Hematopoietic multipotent progenitor cell treated with erythropoietin and hydrocortisone succinate and interleukin-3 and kit ligand, for 8 days (in vitro differentiated cells): ENCODE measurements around the gene P2RX2.

ENCODE experiments used
- DNase-seq: peaks from one replicate; pipeline ENCODE4 v3.0.0-alpha.2; 2015

The P2RX2 gene

GRCh38 chr12:132604151-132604618, 14.4 kb upstream of the P2RX2 start:
- DNase-seq, result no peak

DNA sequence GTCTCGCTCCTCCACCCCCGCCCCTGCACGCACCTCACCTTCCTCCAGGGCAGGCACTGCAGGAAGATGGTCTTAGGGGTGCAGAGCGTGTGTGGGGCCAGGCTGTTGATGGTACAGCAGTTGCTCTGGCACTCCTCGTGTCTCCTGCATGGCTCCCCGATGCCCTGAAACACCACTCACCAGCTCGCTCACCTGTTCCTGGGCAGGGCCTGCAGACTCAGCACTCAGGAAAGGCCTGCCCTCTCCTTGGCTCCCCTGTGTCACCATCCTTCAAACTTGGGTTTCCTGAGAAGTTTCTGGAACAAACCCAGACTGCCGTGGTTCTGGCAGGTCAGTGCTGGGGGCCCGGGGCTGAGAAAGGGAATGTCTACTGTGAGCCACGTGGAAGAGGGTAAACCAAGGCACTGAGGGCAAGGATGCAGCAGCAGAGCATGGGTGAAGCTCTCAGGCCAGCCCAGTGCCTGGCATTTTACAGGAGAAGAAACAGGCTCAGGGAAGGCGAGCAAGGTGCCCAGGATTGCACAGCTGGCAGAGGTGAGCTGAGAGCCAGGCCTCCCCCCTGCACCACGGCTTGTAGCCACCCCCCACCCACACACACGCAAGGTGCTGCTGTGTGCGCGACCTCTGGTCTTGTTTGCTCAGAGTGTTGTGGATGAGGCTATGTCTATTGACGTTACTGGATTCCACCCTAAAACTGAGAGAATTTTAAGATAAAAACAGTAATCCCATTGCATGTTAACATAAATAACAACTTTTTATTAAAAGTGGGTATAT, 13.7 kb upstream of the P2RX2 start:
- no peak for DNase-seq

DNA sequence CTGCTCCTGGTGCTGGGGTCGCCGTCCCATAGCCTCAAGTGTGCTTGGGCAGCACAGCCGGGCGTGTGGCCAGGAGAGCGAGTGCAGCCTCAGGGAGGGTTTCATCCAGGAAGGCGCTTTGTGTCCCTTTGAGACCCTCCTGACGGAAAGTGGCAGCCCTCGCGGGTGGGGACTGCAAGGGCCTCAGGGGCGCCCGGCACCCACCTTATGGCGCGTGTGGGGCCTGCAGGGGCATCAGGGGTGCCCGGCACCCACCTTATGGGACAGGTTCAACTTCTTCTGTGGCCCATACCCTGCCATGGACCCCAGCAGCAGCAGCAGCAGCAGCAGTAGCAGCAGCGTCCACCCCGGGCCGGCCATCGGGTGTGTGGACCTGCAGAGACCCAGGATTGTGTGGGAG, 12.7 kb upstream of the P2RX2 start:
- DNase-seq, result no peak

- DNase-seq, result no peak
Measured at GRCh38 chr12:132606466-132606865, 12.1 kb upstream of the P2RX2 start.

DNA sequence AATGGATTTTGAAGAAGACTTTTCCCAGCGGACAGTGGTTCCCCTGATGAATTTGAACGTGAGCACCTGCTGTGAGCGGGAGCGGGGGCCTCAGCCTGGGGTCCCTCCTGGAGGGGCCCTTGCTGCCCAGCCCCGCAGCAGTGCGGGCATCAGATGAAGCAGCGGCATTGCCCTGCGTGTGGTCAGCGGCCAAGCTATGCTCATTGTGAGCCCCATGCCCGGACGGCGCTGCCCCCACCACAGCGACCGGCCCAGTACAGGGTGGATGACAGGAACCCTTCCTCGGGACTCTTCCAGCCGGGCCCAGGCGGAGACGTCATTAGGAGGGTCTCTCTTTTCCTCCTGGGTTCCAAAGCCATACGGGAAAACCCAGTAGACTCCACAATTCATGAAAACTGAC, 11.6 kb upstream of the P2RX2 start:
- no peak for DNase-seq

- no peak for DNase-seq
Measured at GRCh38 chr12:132608231-132609171, 10.1 kb upstream of the P2RX2 start.

DNA sequence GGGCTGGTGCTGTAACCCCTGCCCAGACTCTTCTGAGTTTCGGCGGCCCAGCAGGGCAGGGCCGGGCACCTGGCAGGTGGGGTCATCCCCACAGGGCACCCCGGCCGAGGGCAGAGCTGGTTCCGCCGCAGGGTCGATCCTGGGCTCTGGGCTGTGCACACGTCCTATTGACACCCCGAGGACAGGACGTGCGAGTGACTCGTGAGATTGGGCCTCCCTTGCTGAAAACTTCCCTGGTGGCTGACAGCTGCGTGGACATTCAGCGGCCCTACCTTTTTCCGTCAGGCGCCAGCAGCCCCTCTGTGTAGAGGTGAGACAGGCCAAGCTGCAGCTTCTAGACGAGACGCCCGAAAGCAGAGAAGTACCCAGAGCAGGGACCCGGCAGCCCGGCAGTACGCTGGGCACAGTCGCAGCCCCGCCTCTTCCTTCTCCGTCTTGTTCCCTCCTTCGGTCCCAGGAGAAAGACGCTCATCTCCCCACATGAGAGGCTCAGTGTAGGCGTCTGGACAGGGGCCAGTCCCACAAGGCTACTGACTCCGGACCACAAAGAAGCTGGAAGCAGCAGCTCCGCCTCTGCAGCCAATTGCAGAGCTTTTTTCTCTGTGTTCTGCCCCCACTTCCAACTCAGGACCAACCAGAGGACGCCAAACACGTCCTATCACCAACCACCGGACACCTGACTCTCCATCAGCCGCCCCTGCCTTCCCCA, 8.4 kb upstream of the P2RX2 start, which contains the start of gene LRCOL1:
TSS of gene LRCOL1 (minus strand) at position 532 of the 709 bp plus-strand sequence. CDS start 4,331 bp downstream, outside the sequence.
- no peak for DNase-seq

- DNase-seq, result no peak
Measured at GRCh38 chr12:132610866-132611602, 7.5 kb upstream of the P2RX2 start.

DNA sequence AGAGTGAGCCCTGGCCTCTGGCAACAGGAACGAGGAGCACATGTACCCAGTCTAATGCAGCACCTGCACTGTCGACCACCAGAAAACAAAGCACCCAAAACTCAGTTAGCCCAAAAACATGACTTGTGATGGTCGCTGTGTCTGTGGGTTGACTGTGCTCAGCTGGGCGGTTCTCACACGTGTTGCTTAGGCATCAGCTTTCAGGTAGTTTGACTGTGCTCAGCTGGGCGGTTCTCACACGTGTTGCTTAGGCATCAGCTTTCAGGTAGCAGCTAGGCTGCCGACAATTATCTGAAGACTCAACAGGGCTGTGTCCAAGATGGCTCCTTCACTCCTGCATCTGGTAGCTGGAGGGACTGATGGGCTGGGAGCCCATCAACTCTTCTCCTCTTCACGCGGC, 7.0 kb upstream of the P2RX2 start:
- no peak for DNase-seq

DNA sequence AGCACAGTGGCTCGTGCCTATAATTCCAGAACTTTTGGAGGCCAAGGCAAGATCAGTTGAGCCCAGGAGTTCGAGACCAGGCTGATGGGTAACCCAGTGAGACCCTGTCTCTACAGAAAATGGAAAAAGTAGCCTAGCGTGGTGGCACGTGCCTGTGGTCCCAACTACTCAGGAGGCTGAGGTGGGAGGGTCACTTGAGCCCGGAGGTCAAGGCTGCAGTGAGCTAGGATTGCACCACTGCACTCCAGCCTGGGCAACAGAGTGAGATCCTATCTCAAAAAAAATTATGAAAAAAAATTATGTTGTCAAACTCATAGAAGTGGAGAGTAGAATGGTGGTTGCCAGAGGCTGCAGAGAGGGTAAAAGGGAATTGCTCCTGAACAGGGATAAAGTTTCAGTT, 4.5 kb upstream of the P2RX2 start:
- DNase-seq, result no peak

GRCh38 chr12:132614861-132615578, 3.6 kb upstream of the P2RX2 start:
- peak; percentile 85 for DNase-seq

DNA sequence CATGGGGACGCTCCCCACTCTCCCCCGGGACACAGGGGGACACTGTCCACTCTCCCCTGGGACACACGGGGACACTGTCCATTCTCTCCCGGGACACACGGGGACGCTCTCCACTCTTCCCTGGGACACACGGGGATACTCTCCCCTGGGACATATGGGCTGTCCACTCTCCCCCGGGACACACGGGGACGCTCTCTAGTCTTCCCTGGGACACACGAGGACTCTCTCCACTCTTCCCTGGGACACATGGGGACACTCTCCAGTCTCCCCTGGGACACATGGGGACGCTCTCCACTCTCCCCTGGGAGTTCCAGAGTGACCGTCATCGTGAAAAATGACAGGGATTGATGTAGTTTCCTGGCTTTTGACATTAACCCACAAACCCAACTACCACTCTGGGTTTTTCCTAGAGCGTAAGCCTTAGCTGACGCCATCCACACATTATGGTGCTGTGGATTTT, 3.0 kb upstream of the P2RX2 start:
- no peak for DNase-seq

GRCh38 chr12:132617135-132617701, 1.4 kb upstream of the P2RX2 start:
- DNase-seq, result no peak

- DNase-seq, result no peak
Measured at GRCh38 chr12:132617822-132618682, 524 bp upstream of the P2RX2 start.

DNA sequence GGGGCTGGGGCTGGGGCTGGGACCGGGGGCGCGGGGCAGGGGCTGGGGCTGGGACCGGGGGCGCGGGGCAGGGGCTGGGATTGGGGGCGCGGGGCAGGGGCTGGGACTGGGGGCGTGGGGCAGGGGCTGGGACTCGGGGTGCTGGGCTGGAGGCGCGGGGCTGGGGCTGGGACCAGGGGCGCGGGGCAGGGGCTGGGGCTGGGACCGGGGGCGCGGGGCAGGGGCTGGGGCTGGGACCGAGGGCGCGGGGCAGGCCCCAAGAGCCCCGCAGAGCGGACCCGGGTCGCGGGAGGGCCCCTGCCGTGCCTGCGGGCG, 452 bp downstream of the P2RX2 start:
- no peak for DNase-seq

DNA sequence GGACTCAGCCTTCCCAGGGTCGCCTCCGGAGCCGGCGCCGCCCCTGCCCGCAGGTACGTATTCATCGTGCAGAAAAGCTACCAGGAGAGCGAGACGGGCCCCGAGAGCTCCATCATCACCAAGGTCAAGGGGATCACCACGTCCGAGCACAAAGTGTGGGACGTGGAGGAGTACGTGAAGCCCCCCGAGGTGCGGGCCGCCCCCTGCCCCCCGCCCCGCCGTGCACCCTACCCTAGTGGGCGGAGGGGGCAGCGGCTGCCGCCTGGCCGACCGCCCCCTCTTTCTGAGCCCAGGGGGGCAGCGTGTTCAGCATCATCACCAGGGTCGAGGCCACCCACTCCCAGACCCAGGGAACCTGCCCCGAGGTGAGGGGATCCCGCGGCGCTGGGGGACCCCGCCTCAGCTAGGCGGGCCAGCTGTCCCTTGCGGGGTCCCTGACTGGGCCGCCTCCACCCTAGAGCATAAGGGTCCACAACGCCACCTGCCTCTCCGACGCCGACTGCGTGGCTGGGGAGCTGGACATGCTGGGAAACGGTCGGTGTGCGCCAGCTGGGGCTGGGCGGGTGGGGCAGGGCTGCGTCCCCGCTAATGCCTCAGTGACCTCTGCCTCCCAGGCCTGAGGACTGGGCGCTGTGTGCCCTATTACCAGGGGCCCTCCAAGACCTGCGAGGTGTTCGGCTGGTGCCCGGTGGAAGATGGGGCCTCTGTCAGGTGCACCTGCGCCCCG, 973 bp downstream of the P2RX2 start:
- no peak for DNase-seq

GRCh38 chr12:132620113-132620898, 1.7 kb downstream of the P2RX2 start:
- no peak for DNase-seq

- no peak for DNase-seq
Measured at GRCh38 chr12:132620899-132621656, 2.5 kb downstream of the P2RX2 start.
